ENCODE results near the gene RIN2. TPM values are rescaled to one million over a fixed set of nuclear protein-coding genes. Genes with fewer than 3 reads are reported as not detected.

The RIN2 gene
- total RNA-seq: 56.7 and 57.3 TPM in 2 replicates

DNA sequence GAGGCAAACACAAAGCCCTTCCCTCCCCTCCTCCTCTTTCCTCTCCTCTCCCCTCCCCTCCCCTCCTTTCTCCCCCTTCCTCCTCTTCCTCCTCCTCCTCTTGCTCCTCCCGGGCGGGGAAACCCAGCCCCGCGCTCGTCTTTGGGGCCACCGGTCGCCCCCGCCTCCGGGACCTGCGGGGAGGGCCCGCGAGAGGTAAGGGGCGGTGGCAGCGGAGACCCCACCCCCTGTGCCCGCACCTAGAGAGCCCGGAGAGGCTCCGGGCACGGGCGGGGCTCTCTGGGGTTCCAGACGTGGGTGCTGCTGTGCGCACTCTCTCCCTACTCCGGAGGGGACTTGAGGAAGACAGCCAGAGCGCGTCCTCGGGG lies at the start of gene RIN2:
Gene RIN2, plus strand, starts transcription at position 126 of the 368 bp plus-strand sequence. CDS start 131,344 bp downstream, outside the sequence.

